ENCODE measurements around the gene LRRTM4.

- TF ChIP-seq, protein P1, sequence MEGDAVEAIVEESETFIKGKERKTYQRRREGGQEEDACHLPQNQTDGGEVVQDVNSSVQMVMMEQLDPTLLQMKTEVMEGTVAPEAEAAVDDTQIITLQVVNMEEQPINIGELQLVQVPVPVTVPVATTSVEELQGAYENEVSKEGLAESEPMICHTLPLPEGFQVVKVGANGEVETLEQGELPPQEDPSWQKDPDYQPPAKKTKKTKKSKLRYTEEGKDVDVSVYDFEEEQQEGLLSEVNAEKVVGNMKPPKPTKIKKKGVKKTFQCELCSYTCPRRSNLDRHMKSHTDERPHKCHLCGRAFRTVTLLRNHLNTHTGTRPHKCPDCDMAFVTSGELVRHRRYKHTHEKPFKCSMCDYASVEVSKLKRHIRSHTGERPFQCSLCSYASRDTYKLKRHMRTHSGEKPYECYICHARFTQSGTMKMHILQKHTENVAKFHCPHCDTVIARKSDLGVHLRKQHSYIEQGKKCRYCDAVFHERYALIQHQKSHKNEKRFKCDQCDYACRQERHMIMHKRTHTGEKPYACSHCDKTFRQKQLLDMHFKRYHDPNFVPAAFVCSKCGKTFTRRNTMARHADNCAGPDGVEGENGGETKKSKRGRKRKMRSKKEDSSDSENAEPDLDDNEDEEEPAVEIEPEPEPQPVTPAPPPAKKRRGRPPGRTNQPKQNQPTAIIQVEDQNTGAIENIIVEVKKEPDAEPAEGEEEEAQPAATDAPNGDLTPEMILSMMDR (IDR thresholded peaks at IDR 0.05), result no peak
- no peak for TF ChIP-seq SP1 (CRISPR knock-in tag; conservative IDR thresholded peaks at IDR 0.05)
- no peak for TF ChIP-seq NR3C1 (CRISPR knock-in tag; conservative IDR thresholded peaks at IDR 0.05; ENCODE audit: low read depth)
- TF ChIP-seq ATF1 (CRISPR knock-in tag; IDR thresholded peaks at IDR 0.05), result no peak
- no peak for TF ChIP-seq ZNF138 (CRISPR knock-in tag; conservative IDR thresholded peaks at IDR 0.05)
- TF ChIP-seq SMAD4 (CRISPR knock-in tag; IDR thresholded peaks at IDR 0.05), result no peak
- TF ChIP-seq ZNF121 (CRISPR knock-in tag; IDR thresholded peaks at IDR 0.05), result no peak
- TF ChIP-seq TCF7 (CRISPR knock-in tag; IDR thresholded peaks at IDR 0.05; ENCODE audit: low read depth), result no peak
- TF ChIP-seq, protein P2, sequence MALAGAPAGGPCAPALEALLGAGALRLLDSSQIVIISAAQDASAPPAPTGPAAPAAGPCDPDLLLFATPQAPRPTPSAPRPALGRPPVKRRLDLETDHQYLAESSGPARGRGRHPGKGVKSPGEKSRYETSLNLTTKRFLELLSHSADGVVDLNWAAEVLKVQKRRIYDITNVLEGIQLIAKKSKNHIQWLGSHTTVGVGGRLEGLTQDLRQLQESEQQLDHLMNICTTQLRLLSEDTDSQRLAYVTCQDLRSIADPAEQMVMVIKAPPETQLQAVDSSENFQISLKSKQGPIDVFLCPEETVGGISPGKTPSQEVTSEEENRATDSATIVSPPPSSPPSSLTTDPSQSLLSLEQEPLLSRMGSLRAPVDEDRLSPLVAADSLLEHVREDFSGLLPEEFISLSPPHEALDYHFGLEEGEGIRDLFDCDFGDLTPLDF (CRISPR knock-in tag; IDR thresholded peaks at IDR 0.05), result no peak
- TF ChIP-seq MXD4 (CRISPR knock-in tag; IDR thresholded peaks at IDR 0.05; ENCODE audit: borderline replicate concordance), result no peak
Observed at GRCh38 chr2:77155511-77155910, 366.7 kb downstream of the LRRTM4 start.

Measured in WTC11 (cell line).